ENCODE data around the gene TPK1.
"Not testable (repeated sequence)": the region's sequence is repeated elsewhere in the genome, so short reads cannot be mapped to it uniquely, and the experiment has no call there.

The TPK1 gene

DNA sequence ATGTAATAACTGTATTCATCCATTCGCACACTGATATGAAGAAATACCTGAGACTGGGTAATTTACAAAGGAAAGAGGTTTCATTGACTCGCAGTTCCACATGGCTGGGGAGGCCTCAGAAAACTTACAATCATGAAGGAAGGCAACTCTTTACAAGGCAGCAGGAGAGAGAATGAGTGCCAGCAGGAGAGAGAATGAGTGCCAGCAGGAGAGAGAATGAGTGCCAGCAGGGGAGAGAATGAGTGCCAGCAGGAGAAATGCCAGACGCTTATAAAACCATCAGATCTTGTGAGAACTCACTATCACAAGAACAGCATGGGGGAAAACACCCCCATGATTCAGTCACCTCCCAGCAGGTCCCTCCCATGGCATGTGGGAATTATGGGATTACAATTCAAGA is 58.0 kb downstream of the TPK1 start:
- not testable (repeated sequence) for DNase-seq

DNA sequence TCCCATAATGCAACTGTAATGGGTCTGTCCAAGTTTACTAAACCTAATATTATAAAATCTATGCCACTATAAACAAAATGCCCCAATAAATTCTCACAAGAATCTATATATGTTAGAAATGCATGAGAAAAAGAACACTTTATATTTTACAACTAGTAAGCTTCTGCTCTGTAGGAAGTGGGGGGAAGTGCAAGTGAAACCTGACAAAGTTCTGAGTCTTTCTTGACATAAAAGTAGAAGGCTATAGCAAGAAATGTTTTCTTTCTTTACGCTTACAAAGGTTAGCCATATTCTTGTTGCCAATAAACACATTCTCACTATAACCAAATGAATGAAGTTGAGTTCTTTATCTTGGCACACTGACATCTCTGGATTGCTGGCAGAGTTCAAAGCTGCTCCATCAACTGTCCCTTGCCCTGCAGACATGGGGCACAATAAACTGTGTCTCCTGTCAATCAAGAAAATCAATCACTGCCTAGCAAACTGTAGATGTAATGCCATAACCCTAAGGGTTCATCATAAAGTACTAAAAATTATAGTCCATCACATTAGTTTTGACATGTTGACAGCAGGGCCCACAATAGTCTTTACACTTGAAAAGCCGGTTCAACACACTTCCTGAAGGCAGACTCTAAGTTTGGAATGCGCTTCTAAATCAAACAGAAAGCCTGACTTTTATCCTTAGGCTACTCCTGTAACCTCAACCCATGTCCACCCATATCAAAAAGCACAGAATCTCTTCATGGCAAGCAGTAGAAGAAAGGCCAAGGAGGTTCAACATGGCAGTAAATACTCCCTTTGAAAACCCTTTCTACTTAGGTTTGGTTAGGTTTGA is 58.6 kb downstream of the TPK1 start:
- no peak for DNase-seq

DNA sequence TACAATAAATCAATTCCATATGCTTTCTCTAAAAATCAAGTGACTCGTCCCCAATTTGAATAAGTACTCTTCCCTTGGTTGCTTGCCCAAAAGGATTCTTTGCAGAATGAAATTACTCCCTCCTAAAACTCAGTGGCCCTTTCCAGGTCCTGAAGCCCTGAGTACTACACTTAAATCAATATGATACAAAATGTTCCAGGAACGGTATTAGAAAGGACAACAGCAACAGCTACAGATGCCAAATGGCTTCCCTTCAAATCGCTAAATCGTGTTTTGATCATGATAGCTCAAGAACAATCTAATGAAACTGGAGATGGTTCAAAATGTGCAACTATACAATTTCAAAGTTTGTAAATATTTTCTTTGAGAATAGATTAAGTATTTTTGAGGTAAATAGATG is 59.4 kb downstream of the TPK1 start:
- no peak for DNase-seq

DNA sequence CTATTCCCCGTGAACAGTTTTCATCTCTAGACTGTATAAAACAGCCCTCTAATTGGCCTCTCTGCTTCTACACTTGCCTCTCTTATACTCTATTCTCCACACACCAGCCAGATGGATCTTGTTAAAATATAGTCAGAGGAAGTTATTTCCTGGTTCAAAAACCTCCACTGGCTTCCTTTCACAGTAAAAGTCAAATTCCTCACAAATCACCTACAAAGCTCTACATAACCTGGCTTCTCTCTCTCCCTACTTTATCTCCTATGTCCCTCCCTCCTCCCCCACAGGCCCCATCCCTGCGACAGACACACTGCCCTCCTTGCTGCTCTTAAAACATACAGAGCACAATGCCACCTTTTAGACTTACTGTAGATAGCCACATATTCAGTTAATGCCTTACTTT is 60.1 kb downstream of the TPK1 start:
- DNase-seq, result no peak

DNA sequence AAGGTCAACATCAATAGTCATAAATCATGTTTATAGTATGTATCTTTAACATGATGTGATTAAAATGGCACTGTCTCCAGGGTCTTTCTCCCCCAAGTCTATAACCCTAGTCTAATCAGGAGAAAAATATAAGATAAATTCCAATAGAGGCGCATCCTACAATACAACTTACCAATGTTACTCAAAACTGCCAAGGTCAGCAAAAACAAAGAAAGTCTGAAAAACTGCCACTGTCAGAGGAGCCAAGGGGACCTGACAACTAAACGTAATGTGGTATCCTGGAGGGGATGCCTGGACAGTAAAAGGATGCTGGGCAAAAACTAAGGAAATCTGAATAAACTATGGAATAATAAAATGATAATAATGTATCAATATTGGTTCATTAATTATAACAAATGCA is 63.9 kb downstream of the TPK1 start:
- DNase-seq, result no peak

DNA sequence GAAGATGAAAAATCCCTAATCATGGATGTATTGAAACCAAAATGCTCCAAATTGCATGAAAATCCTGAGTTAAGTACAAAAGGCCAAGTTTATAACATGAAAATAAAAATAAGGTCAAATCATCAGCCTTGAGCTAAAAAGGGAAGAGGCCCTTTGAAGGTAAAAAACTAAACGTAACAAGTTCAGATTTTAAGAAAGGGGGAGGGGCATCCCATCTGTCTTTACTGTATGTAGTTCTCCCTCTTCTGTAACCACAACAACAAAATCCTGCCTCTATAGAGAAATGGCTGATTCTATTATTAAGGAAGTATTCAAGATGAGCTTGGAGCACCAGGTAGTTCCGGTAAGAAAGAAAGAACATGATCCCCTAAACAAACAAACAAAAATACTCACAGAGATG is 64.7 kb downstream of the TPK1 start:
- no peak for DNase-seq

DNA sequence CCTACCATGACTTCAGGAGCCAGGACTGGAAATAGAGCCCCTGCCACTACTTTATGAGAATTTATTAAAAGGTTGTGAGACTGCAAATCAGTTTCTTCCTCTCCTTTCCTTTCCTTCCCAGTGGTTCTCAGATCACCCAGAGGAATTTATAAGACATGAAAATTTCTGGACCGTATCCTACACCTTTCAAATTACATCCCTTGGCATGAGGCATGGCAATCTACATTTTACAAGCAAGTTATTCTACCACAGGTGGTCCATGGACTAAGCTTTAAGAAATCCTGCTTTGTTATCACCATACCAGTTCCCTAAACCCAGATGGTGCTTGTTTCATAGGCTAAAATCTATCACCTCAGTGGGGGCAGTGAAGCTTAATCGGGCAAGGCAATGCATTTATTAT is 66.5 kb downstream of the TPK1 start:
- no peak for DNase-seq

DNA sequence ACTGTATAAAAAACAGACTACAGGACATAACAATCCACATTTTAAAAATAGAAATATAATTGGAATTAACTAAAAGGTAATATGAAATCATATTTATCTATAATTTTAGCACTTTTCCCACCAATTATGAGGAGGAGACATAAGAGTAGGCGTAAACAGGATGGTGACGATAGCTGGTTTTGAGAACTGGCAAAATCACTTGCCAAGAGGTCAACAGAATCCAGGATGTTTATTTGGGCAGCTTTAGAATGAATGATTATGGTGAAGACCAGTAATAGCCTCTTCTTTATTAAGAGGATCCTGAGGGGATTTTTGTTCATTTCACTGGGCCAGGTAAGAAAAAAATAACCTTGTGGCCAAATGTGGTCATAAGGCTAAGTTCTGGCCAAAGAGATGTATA is 67.2 kb downstream of the TPK1 start:
- DNase-seq, result no peak

DNA sequence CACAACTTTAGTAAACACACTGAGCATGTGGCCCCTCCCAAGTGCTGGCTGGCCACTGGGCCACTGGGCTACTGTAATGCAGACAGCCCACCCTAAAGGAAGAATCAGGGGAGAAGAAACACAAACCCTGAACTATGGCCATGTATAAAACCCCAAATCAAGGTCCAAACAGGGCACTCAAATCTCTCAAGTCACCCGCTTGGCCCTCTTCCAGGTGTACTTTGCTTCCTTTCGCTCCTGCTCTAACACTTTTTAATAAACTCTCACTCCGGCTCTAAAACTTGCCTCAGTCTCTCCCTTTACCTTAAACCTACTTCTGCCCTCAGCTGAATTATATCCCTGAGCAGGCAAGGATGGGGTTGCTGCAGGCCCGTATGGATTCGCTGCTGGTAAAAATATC is 72.6 kb downstream of the TPK1 start:
- no peak for DNase-seq

DNA sequence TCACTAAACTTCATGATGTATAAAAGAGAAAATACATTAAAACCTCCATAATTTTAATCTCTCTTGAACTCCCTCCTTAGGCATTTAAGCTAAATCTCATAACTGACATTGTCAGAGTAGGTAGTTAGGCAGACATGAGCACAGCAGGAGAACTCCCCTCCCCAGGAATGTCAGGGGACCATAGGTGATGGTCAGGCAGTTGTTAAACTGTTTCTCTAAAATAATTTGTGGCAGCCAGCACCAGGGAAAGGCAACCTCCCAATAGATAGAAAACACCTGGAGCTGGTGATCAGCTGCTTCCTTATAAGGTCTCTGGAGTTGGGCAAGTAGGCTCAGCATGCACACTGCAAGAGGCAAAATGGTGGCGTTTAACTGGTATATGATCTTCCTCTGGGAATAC is 73.0 kb downstream of the TPK1 start:
- no peak for DNase-seq

DNA sequence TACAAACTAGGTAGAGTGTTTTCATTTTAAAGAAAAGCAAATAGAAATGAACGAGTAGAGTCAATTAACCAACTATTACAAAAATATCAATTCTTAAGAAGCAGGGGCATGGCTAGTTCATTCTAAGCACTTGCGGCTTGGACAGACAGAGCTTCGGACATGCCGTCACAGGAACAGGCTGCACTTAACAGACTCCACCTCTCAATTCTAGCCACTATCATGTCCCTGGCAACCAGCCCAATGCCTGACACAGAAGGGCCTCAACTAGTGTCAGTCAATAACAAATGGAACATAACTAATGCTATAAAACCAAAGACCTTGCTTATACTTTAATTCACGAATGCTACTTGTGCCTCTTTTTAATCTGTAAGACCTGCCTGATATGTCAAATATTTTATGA is 74.4 kb downstream of the TPK1 start:
- no peak for DNase-seq

DNA sequence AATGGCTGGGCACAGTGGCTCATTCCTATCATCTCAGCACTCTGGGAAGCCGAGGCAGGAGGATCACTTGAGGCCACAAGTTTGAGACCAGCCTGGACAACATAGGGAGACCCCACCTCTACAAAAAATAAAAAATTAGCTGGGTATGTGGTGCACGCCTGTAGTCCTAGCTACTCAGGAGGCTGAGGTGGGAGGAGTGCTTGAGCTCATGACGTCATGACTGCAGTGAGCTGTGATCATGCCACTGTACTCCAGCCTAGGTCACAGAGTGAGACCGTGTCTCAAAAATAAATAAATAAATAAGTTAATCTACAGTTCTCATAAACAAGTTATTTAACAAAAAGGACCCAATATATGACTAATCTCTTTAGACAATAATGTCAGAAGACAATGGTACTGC is 76.2 kb downstream of the TPK1 start:
- DNase-seq, result no peak

DNA sequence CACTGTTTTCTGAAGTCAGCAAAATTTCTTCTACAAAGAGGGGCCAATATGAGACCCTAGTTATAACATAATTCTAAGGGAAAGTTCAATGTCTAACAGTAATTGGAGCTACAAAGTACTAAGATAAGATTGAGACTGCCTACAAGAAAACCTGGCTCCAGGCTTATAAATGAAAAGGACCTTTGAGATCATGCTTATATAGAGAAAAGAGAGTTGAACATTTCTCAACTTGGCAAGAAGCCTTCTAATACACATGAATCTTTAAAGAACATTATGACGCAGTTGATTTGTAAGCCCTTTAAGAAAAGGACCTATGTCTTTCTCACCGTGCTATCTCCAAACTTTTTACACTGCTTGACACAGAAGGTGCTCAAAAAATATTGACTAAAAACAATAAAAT is 87.9 kb downstream of the TPK1 start:
- no peak for DNase-seq

DNA sequence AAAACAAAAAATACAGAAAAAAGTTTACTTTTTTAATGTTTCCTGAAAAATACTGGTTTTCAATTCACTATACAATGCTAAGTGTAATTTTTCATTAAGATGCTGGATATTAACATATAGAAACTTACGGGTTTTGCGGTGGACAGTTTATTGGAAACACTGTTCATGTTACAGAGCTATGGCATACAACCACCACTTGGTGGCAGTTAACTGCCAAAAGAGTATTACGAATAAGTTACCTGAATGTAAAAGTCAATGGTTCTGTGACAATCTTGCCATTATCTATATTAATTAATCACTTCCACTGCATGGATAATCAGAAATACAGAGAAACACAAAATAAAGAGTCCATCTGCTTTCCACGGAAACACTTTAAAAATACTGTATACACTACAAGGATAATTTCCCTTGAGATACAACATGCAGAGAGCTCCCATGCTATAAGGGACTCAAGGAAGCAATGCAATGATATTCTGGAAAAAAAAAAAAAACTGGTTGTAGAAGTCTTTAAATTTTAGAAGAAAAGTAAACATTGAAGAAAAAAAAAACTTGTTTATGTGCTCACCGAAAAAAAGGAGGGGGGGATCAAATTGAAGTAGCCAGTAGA is 97.0 kb downstream of the TPK1 start:
- DNase-seq, result peak in 2 of 56 donors; percentile 1

DNA sequence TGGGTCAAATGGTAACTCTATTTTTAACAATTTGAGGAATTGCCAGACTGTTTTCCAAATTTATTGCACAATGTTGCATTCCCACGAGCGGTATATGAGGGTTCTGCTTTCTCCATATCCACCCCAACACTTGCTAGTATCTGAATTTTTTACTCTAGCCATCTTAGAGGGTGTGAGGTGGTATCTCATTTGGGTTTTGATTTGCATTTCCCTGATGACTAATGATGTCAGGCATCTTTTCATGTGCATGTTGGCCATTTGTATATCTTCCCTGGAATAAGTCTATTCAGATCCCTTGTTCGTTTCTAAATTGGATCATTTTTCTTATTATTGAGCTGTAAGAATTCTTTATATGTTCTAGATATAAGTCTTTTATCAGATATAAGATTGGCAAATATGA is 97.7 kb downstream of the TPK1 start:
- DNase-seq, result no peak

DNA sequence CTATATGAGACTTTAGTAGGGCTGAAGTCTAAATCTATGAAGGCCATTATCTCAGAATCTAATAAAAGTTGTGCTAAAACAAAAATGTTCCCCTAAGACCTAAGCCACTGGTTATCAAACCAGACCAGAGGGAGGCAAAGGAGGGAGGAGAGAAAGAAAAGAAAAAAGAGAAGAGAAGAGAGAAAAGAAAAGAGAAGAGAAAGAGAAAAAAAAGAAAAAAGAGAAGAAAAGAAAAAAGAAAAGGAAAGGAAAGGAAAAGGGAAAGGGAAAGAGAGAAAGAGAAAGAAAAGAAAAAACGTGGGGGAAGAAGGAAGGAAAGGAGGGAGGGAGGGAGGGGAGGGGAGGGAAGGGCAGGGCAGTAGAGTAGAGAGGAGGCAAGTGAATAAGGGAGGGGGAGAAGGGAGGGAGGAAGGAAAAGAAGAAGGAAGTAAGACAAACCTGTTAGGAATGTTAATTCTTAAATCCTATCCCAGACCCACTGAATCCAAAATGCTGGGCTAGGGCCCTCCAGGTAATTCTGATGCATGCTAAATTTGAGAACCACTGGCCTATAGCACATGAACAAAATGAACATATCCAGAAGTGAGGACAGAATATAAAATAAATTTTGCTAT is 98.9 kb downstream of the TPK1 start:
- no peak for DNase-seq

DNA sequence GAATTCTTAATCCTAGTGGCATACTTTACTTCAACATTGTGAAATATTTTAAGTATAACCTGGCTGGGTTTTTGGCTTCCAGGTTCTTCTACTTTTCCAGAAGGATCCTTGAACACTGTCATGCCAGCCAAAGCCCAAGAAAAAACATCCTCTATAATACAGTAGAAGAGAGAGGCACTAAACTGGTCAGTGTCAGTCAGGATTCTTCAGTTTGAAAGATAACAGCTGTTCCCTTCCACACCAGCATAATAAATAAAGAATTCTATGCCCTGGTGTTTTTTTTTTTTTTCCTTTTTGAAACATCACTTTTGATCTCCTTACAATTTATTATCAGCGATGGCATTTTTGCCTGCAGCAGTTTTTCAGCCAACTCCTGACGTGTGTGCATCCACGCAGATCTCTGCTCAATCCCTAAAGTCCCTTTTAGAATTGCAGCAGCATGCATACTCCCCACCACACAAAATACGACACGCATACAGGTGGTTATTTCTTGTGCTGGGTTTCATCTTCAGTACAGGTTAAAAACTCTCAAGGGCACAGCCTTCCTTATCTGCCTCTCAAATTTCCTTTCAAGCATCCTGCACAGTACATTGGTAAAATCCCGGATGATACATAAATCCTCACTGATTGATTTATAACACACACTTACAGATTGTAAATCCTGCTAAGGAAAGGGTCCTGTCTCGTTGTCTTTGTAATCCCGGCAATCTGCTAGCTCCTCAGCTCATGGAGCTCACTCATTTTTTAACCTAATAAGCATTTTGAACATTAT is 100.2 kb downstream of the TPK1 start:
- no peak for DNase-seq

DNA sequence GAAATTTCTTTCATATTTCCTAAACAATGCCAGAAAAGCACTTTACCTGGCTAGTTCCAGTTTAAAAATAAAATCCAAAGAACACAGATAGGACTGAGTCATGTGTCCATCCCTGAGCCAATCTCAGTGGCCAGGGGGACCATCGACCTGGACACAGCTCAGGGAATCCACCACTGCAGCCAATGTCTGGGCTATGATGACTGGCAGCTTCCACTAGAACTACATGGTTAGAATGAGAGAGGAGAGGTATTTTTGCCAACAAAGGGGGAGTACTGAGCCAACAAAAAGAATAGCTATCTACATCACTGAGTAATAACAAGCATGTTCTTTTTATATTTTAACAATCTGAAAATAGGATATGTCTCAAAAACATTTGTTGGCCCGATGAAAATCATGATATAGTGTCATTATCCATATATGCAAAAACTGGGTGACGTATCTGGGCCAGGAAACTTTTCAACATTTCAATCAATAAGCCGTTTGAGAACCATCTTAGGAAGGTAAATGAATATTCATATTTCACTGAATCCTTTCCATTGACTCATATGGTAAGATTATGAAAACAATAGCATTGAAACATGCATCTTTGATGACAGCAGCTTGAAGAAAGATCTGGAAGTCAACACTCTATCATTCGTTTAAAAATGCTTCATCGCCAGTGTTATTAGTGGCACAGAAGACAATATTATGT is 104.0 kb downstream of the TPK1 start:
- no peak for DNase-seq

DNA sequence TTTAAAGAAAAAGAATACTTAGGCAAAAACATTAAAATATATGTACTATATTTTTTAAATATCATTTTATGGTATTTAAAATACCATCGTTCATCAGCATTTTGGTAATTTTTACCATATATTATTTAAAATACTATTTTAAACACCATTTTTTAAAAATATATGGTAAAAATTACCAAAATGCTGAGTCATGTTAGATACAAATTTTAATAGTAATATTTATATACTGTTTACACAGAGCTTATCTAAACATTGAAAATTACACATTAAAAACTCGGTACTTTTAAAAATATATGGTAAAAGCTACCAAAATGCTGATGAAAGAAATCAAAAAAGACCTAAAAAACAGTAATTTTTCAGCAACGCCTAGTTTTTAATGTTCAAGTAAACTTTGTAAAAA is 105.6 kb downstream of the TPK1 start:
- DNase-seq, result no peak

DNA sequence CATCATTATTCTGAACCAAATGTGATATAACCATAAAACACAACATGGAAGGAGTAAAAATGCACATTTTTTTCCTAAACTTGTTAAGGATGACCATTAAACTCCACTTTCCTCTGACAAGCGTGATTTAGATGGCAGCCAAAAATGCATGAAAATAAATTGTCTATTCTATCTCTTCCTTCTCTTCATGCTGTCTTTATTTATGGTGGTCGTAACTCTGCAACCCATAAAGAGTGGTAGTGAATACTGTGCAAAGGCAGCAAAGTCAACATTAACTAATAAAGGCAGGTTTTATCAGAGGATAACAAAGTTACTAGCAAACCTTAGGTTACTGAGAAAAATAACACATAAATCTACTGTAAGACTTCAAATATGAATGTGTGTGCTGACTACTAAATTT is 106.6 kb downstream of the TPK1 start:
- DNase-seq, result no peak

DNA sequence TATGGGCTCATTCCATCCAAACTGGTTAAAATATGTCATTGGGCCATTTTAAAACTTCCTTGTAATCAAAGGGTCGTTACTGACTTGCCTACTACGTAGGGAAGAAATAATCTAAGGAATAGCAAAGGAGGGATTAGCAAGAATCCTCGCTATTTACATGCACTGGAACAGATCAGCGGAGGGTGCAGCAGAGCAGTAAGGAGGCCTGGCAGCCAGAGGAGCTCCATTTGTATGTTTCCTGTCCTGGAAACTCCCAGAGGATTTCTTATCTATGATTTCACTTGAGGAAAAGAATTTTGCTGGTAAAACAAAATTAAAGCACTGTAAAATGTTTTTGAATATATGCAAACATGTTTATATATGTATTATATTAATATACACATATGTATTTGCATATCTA is 107.3 kb downstream of the TPK1 start:
- no peak for DNase-seq

DNA sequence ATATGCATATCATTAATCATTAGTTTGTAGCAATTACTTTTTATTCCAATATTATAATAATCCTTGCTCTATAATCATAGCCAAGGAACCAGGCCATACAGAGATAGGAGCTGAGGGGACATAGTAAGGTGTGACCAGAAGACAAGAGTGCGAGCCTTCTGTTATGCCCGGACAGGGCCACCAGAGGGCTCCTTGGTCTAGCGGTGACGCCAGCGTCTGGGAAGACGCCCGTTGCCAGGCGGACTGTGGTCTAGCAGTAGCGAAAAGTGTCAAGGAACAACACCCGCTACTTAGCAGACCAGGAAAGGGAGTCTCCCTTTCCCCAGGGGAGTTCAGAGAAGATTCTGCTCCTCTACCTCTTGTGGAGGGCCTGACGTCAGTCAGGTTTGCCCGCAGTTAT is 109.0 kb downstream of the TPK1 start:
- DNase-seq, result not testable (repeated sequence)

All from nucleus accumbens (tissue), 56 donors.